Esophagus (tissue), 2 donors: ENCODE data around the gene CTDNEP1. TPM values are rescaled to one million over a fixed set of nuclear protein-coding genes. Genes with fewer than 3 reads are reported as not detected.
A peak's percentile ranks its signal among the peaks of the same experiment; 100 is the strongest.
"Not testable (repeated sequence)": the region's sequence is repeated elsewhere in the genome, so short reads cannot be mapped to it uniquely, and the experiment has no call there.

ENCODE experiments used
- H3K27ac ChIP-seq, 2 donors: one replicate each; pipeline ENCODE4 v1.5.1; 2013; ENCODE audit warnings: low read depth in 2 of 2, mild to moderate bottlenecking in 2 of 2, inconsistent platforms in 1 of 2, low read length in 1 of 2, moderate library complexity in 1 of 2
- H3K27me3 ChIP-seq, 2 donors: one replicate each; pipeline ENCODE4 v1.6.1; 2013; ENCODE audit warnings: low read length in 2 of 2, control low read depth in 1 of 2, mild to moderate bottlenecking in 1 of 2; ENCODE audit not compliant: insufficient read depth in 2 of 2, control insufficient read depth in 1 of 2
- H3K36me3 ChIP-seq, 2 donors: one replicate each; pipeline ENCODE4 v1.6.1; 2013; ENCODE audit warnings: low read length in 1 of 2; ENCODE audit not compliant: control insufficient read depth in 2 of 2, insufficient read depth in 2 of 2
- H3K4me1 ChIP-seq, 2 donors: one replicate each; pipeline ENCODE4 v1.6.1; 2013; ENCODE audit warnings: low read length in 1 of 2; ENCODE audit not compliant: control insufficient read depth in 2 of 2, insufficient read depth in 2 of 2
- H3K4me3 ChIP-seq, 2 donors: one replicate each; pipeline ENCODE4 v1.5.1; 2013; ENCODE audit warnings: low read length in 2 of 2, mild to moderate bottlenecking in 2 of 2, low read depth in 1 of 2, moderate library complexity in 1 of 2
- H3K9me3 ChIP-seq, 2 donors: one replicate each; pipeline ENCODE4 v1.6.1; 2013; ENCODE audit warnings: mild to moderate bottlenecking in 2 of 2, low read depth in 1 of 2, low read length in 1 of 2, moderate library complexity in 1 of 2; ENCODE audit not compliant: control insufficient read depth in 2 of 2, insufficient read depth in 1 of 2
- WGBS, 2 donors: extraction: QIAGEN DNeasy Blood & Tissue Kit; methylation state at CpG; one replicate each; pipeline ENCODE4 v1.1.7; 2013; 5-methylcytosine and 5-hydroxymethylcytosine counted together
- polyA plus RNA-seq, 2 donors: library from polyadenylated mRNA; stranded (reverse); fragments of 200-250 nt; gene quantifications; one replicate each; pipeline ENCODE4 v1.2.3, GENCODE V29; 2013
- donor health status: healthy with polysubstance abuse.
- donor health status: Bipolar disorder and iron deficiency.

The CTDNEP1 gene
- polyA plus RNA-seq, 2 donors: 42.4 to 58.5 TPM

- Histone ChIP-seq H3K4me3 (peak overlapping the region; percentile 77 to 78), H3K27ac (peak overlapping the region; percentile 99 to 100), H3K36me3 (peaks cover 0 to 5% of the 10 kb centered on the region in 2 donors), H3K4me1 (peaks cover 3 to 6% of the 10 kb centered on the region in 2 donors), H3K27me3 (no peaks in the 10 kb centered on the region), H3K9me3 (no peaks in the 10 kb centered on the region)
- 0 to 1% methylated on average over 43 to 55 of the region's 55 CpGs for WGBS, 2 donors
Measured at GRCh38 chr17:7250695-7251627, 573 bp downstream of the CTDNEP1 start.

- WGBS, 2 donors: 82 to 84% methylated on average over 7 of the region's 7 CpGs
- H3K27ac ChIP-seq: no peak overlapping the region
Measured at GRCh38 chr17:7249830-7250229, 1.7 kb downstream of the CTDNEP1 start.

DNA sequence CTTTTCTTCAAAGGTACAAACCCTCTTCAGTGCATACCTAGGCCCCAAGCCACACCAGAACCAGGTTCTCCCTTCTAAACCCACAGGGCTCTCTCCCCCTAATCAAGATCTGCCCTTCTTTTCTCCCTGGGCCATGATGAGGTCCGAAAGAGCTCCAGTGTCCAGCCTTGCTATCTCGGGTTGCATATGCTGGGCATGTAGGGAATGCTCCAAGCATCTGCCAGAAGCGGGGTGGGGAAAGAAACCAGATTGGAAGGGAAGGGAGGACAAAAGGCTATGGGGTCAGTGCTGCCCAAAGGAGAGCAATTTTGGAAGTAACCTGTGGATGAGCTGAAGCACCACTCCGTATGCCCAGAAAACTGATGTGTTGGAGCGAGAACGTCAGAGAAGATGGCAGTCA lies 2.3 kb downstream of the CTDNEP1 start:
- Histone ChIP-seq H3K27me3 (no peaks in the 10 kb centered on the region), H3K27ac (peak overlapping the region in 1 of 2 donors; percentile 51), H3K4me1 (peaks cover 3 to 6% of the 10 kb centered on the region in 2 donors), H3K36me3 (peaks cover 0 to 5% of the 10 kb centered on the region in 2 donors), H3K9me3 (no peaks in the 10 kb centered on the region), H3K4me3 (no peak overlapping the region)
- 81% methylated on average over 6 of the region's 6 CpGs for WGBS, 2 donors

More at GRCh38 chr17:7249830-7250229, 1.7 kb downstream of the CTDNEP1 start:
- peaks cover 3 to 6% of the 10 kb centered on the region in 2 donors for H3K4me1 ChIP-seq
- peaks cover 0 to 7% of the 10 kb centered on the region in 2 donors for H3K36me3 ChIP-seq
- H3K9me3 ChIP-seq: no peaks in the 10 kb centered on the region
- H3K27me3 ChIP-seq: no peaks in the 10 kb centered on the region
- peak overlapping the region; percentile 12 to 77 for H3K4me3 ChIP-seq

DNA sequence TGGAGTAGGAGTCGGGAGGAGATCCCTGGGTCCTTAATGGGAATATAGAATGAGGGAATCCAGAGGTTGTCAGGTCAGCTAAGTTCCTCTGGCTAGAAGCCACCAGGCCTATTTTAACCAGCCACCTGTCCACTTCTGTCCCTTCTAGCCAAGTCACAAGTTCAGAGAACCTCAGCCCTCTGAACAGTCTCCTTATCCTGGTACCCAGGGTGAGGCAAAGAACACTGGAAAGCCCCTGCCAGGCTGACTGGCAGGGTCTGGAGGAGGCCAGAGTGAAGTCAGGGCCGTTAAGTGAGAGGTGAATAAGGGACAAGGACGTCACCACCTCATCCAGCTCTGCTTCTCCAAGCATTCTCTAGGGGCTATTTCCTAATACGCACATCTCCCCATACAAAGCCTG lies 2.7 kb downstream of the CTDNEP1 start:
- no peaks in the 10 kb centered on the region for H3K9me3 ChIP-seq
- H3K36me3 ChIP-seq: peaks cover 0 to 5% of the 10 kb centered on the region in 2 donors
- H3K4me1 ChIP-seq: peaks cover 3 to 6% of the 10 kb centered on the region in 2 donors
- WGBS, 2 donors: 67 to 72% methylated on average over 4 of the region's 4 CpGs
- no peak overlapping the region for H3K27ac ChIP-seq
- no peaks in the 10 kb centered on the region for H3K27me3 ChIP-seq
- no peak overlapping the region for H3K4me3 ChIP-seq

- Histone ChIP-seq H3K36me3 (peaks cover 0 to 5% of the 10 kb centered on the region in 2 donors), H3K9me3 (no peaks in the 10 kb centered on the region), H3K4me1 (peaks cover 3 to 7% of the 10 kb centered on the region in 2 donors), H3K4me3 (no peak overlapping the region), H3K27me3 (no peaks in the 10 kb centered on the region), H3K27ac (peak overlapping the region in 1 of 2 donors; percentile 56)
- 91 to 92% methylated on average over 5 of the region's 5 CpGs for WGBS, 2 donors
Measured at GRCh38 chr17:7246779-7247178, 4.8 kb downstream of the CTDNEP1 start.

- Histone ChIP-seq H3K27ac (peak overlapping the region in 1 of 2 donors; percentile 40), H3K4me3 (peak overlapping the region in 1 of 2 donors; percentile 94)
- 67 to 76% methylated on average over 10 of the region's 10 CpGs for WGBS, 2 donors
- not testable (repeated sequence) for H3K27me3 ChIP-seq, H3K9me3 ChIP-seq, H3K4me1 ChIP-seq, H3K36me3 ChIP-seq
Measured at GRCh38 chr17:7243838-7244237, 7.7 kb downstream of the CTDNEP1 start.

DNA sequence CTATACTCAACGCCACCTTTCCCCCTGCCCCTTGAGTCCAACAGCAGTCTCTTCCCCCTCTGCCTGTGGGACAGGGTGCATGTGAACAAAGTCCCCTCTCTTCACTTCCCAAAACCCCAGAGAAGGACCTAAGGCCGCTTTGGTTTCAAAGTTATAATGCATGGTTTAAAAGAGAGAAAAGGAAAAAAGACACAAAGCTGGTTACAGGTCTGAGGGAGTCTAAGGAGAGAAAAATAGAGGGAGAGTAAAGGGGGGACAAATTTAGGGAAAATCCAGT lies 8.1 kb downstream of the CTDNEP1 start:
- Histone ChIP-seq H3K36me3 (peaks cover 4 to 5% of the 10 kb centered on the region in 2 donors), H3K27me3 (no peaks in the 10 kb centered on the region), H3K9me3 (no peaks in the 10 kb centered on the region), H3K4me3 (peak overlapping the region; percentile 92 to 94), H3K4me1 (peaks cover 0 to 7% of the 10 kb centered on the region in 2 donors), H3K27ac (peak overlapping the region; percentile 98 to 100)
- 39% methylated on average over 2 of the region's 2 CpGs for WGBS, 2 donors

DNA sequence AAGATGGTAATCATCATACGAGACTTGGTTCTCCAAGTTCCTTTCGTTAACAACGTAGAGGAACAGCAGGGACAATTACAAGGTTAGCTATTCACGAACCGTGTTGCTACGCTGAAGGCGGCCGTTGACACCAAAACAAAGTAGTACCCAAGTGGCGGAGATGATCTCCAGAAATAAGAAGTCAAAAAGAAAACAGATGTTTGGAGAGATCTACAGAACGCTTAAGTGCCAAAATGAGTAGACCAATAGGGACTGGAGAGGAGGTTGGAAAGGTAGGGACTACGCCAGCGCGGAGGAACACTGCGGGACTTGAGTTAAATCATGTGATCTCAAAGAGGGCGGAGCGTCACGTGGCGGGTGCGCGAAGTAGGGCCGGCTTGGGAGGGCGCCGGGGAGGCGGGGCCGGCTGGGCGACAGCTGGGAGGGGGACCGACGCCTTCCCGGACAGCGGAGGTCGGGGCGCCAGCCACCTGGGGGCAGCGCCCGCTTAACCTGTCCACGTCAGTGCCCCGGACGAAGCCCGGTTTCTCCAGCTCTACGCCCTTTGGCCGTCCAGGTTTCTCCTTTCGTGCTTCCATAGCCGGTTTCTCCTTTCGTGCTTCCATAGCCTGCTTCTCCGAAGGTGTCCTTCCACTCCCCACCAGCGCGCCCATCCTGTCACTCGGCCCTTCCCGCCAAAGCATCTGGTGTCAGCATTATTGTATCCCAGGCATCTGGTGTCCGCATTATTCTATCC lies 8.6 kb downstream of the CTDNEP1 start:
- no peaks in the 10 kb centered on the region for H3K9me3 ChIP-seq
- no peaks in the 10 kb centered on the region for H3K27me3 ChIP-seq
- 1% methylated on average over 35 to 49 of the region's 49 CpGs for WGBS, 2 donors
- H3K4me1 ChIP-seq: peaks cover 0 to 7% of the 10 kb centered on the region in 2 donors
- H3K27ac ChIP-seq: peak overlapping the region; percentile 98 to 100
- H3K36me3 ChIP-seq: peaks cover 4 to 5% of the 10 kb centered on the region in 2 donors
- H3K4me3 ChIP-seq: peak overlapping the region; percentile 92 to 94

DNA sequence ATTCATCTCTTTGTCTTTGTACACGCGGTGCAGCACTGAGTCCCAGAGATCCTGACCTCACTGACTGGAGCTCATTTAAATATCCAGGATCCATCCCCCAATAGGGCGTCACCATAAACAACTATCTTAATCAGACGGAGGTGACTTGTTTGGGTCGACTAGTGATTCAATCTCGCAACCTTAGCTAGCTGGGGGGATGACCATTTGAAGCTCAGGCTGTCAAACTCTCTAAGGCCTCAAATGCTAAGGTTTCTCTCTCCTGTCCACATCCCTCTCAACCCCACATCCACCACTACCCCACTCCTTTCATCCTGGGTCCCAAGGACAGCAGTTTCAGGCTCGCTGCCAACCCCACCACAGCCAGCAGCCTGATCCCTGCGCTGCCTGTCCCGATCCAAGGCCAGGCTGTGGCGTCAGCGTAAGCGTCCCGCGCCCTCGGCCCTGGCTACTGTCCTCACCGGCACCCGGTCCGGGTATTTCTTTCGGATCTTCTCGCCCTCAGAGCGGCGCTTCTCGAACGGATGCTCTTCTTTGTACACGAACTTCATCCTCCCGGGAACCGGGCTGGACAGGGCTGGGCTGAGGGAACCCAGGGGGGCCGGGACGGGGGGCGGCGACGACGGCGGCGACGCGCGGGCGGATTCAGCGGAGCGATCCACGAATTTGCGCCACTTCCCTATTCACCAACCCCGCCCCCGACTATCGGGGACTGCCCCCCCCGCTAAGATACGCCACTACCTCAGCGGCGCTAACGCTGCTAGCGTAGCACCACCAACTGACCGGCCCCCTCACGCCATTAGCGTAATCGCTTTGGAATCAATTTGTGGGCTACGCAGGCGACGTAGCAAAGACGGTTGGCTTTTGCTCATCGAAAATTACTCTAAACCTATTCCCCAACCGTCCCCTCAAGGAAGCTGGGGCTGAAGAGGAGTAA lies 9.5 kb downstream of the CTDNEP1 start, which contains the start of gene GABARAP:
Gene GABARAP (minus strand): TSS at position 667 of the 934 bp plus-strand sequence. CDS start 119 bp downstream, at position 548.
- peak within 1 kb of the TSS; percentile 92 to 94 for H3K4me3 ChIP-seq
- WGBS, 2 donors: 0% methylated on average over 62 of the region's 62 CpGs
- peak within 1 kb of the TSS; percentile 98 to 100 for H3K27ac ChIP-seq
- no peaks in the 10 kb centered on the region for H3K9me3 ChIP-seq
- H3K4me1 ChIP-seq: peaks cover 0 to 7% of the 10 kb centered on the region in 2 donors
- peaks cover 4 to 5% of the 10 kb centered on the region in 2 donors for H3K36me3 ChIP-seq
- no peaks in the 10 kb centered on the region for H3K27me3 ChIP-seq
